ENCODE measurements around the gene ZNF605. TPM values are rescaled to one million over a fixed set of nuclear protein-coding genes. Genes with fewer than 3 reads are reported as not detected.
A peak's percentile ranks its signal among the peaks of the same experiment; 100 is the strongest.
"Not testable (repeated sequence)": the region's sequence is repeated elsewhere in the genome, so short reads cannot be mapped to it uniquely, and the experiment has no call there.

ZNF605 gene
- total RNA-seq, 1 experiment from 2014 or later, result 8.6 TPM

DNA sequence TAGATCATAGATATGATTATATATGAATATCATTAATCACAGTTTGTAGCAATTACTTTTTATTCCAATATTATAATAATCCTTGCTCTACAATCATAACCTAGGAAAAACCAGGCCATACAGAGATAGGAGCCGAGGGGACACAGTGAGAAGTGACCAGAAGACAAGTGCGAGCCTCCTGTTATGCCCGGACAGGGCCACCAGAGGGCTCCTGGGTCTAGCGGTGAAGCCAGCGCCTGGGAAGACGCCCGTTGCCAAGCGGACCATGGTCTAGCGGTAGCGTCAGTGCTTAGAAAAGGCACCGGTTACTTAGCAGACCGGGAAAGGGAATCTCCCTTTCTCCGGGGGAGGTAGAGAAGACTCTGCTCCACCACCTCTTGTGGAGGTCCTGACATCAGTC, 20.8 kb upstream of the ZNF605 start:
- POLR2A ChIA-PET (ENCODE audit: unreplicated experiment); H2AFZ ChIP-seq (ENCODE audit: low read length); H3K9me3 ChIP-seq (ENCODE audit: low read length); H3F3A ChIP-seq (ENCODE audit: low read length, unreplicated experiment); H3K36me3 ChIP-seq (ENCODE audit: low read depth, low read length); H3K27ac ChIP-seq (ENCODE audit: low read length); H3K4me3 ChIP-seq (ENCODE audit: low read length); CTCF ChIA-PET; intact Hi-C loops (cut with micrococcal nuclease); H3K79me2 ChIP-seq (ENCODE audit: low read length); H3K27me3 ChIP-seq (ENCODE audit: low read length); H3K9ac ChIP-seq (ENCODE audit: low read length); H4K20me1 ChIP-seq (ENCODE audit: low read length); H3K4me2 ChIP-seq (ENCODE audit: low read length); H3K4me1 ChIP-seq (ENCODE audit: insufficient read depth, low read length); H3K9me2 ChIP-seq (replicated peaks; ENCODE audit: low read length); BruUV-seq (replicated peaks): not testable (repeated sequence)
- DNase-seq (peak; percentile 71), ATAC-seq (0 out of 2 replicates have a peak, but pooled peaks have one; percentile 13)
- TF ChIP-seq, protein P1, sequence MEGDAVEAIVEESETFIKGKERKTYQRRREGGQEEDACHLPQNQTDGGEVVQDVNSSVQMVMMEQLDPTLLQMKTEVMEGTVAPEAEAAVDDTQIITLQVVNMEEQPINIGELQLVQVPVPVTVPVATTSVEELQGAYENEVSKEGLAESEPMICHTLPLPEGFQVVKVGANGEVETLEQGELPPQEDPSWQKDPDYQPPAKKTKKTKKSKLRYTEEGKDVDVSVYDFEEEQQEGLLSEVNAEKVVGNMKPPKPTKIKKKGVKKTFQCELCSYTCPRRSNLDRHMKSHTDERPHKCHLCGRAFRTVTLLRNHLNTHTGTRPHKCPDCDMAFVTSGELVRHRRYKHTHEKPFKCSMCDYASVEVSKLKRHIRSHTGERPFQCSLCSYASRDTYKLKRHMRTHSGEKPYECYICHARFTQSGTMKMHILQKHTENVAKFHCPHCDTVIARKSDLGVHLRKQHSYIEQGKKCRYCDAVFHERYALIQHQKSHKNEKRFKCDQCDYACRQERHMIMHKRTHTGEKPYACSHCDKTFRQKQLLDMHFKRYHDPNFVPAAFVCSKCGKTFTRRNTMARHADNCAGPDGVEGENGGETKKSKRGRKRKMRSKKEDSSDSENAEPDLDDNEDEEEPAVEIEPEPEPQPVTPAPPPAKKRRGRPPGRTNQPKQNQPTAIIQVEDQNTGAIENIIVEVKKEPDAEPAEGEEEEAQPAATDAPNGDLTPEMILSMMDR (conservative IDR thresholded peaks at IDR 0.05; ENCODE audit: low read depth, low read length), result peak; percentile 63

DNA sequence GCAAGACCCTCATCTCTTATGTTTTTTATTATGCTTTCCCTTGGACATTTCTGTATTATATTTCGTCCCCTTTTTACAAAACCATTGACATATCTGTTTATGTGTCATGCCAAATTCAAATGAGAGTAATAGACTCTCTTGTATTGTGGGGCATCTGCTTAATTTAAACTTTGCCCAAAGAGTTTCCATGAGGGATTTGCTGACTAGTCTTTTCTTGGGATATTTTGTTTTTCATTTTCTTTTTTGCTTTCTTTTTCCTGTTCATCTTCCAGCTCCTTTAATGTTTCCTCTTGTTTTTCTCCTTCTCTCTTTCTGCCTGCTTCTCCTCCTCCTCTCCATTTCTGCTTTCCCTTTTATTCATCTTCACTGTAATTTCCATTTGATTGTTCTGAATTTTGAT, 16.3 kb upstream of the ZNF605 start:
- Histone ChIP-seq H3K4me1 (ENCODE audit: insufficient read depth, low read length) (no peaks in the 10 kb centered on the region), H3K27ac (ENCODE audit: low read length) (no peak overlapping the region), H3K4me3 (ENCODE audit: low read length) (no peak overlapping the region), H4K20me1 (ENCODE audit: low read length) (no peaks in the 10 kb centered on the region), H3K79me2 (ENCODE audit: low read length) (no peaks in the 10 kb centered on the region), H3K9me2 (replicated peaks; ENCODE audit: low read length) (no peaks in the 10 kb centered on the region), H2AFZ (ENCODE audit: low read length) (no peak overlapping the region), H3K9me3 (ENCODE audit: low read length) (no peaks in the 10 kb centered on the region), H3K4me2 (ENCODE audit: low read length) (no peak overlapping the region), H3F3A (ENCODE audit: low read length, unreplicated experiment) (no peaks in the 10 kb centered on the region), H3K27me3 (ENCODE audit: low read length) (no peaks in the 10 kb centered on the region), H3K36me3 (ENCODE audit: low read depth, low read length) (no peaks in the 10 kb centered on the region), H3K9ac (ENCODE audit: low read length) (no peak overlapping the region)
- no peak for DNase-seq
- ChIA-PET POLR2A (ENCODE audit: unreplicated experiment) (no interaction called here), CTCF (no interaction called here)
- intact Hi-C loops (cut with micrococcal nuclease), result no loop called here
- BruUV-seq (replicated peaks), result no TSS peak
- ATAC-seq, result no peak
- no peak for TF ChIP-seq EZH2phosphoT487 (IDR thresholded peaks at IDR 0.05; ENCODE audit: borderline replicate concordance, low read length)
- no peak for TF ChIP-seq EZH2 (IDR thresholded peaks at IDR 0.05; ENCODE audit: low read length, unreplicated experiment)
- TF ChIP-seq, protein P1 (conservative IDR thresholded peaks at IDR 0.05; ENCODE audit: low read depth, low read length), result no peak

DNA sequence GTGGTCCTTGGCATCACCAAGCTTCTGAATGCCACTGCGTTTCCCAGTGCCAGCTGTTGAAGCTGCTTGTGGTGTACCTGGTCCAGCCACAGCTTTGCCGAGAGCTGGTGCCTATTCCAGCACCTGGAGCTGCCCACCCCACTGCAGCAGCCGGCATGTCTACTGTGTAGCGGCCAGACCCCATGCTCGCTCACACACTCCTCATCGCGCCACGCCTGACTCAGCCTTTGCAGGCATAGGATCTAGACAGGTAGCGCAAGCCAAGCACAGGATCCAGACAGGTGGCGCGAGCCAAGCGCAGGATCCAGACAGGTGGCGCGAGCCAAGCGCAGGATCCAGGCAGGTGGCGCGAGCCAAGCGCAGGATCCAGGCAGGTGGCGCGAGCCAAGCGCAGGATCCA, 11.6 kb upstream of the ZNF605 start:
- peaks cover 3% of the 10 kb centered on the region; the same call in 1 of the 2 replicates for H3K36me3 ChIP-seq (ENCODE audit: low read depth, low read length)
- no peaks in the 10 kb centered on the region for H3F3A ChIP-seq (ENCODE audit: low read length, unreplicated experiment)
- 0 out of 2 replicates have a peak, but pooled peaks cover 6% of the 10 kb centered on the region for H3K9me3 ChIP-seq (ENCODE audit: low read length)
- H3K4me3 ChIP-seq (ENCODE audit: low read length), result no peak overlapping the region
- no peak overlapping the region for H3K9ac ChIP-seq (ENCODE audit: low read length)
- H4K20me1 ChIP-seq (ENCODE audit: low read length), result no peaks in the 10 kb centered on the region
- BruUV-seq (replicated peaks), result no TSS peak
- H3K27ac ChIP-seq (ENCODE audit: low read length), result no peak overlapping the region
- TF ChIP-seq, protein P1 (conservative IDR thresholded peaks at IDR 0.05; ENCODE audit: low read depth, low read length), result no peak
- no peak for TF ChIP-seq EZH2phosphoT487 (IDR thresholded peaks at IDR 0.05; ENCODE audit: borderline replicate concordance, low read length)
- no peak for TF ChIP-seq EZH2 (IDR thresholded peaks at IDR 0.05; ENCODE audit: low read length, unreplicated experiment)
- intact Hi-C loops (cut with micrococcal nuclease), result no loop called here
- ATAC-seq (no peak), DNase-seq (no peak)
- no peaks in the 10 kb centered on the region for H3K4me1 ChIP-seq (ENCODE audit: insufficient read depth, low read length)
- no peaks in the 10 kb centered on the region for H3K27me3 ChIP-seq (ENCODE audit: low read length)
- POLR2A ChIA-PET (ENCODE audit: unreplicated experiment), result no interaction called here
- CTCF ChIA-PET, result interaction anchor here (0.6 kb wide), 1 partner anchor 42 kb away, joined by 5 read pairs; no protein-coding TSS in a partner anchor
- H2AFZ ChIP-seq (ENCODE audit: low read length), result no peak overlapping the region
- no peaks in the 10 kb centered on the region for H3K79me2 ChIP-seq (ENCODE audit: low read length)
- H3K9me2 ChIP-seq (replicated peaks; ENCODE audit: low read length), result no peaks in the 10 kb centered on the region
- H3K4me2 ChIP-seq (ENCODE audit: low read length), result no peak overlapping the region

Data from PC-3 (cell line).